Measurements from ENCODE around the gene AGAP1. TPM values are rescaled to one million over a fixed set of nuclear protein-coding genes. Genes with fewer than 3 reads are reported as not detected.

Gene AGAP1
- total and polyA plus RNA-seq, 4 donors, result 2.0 to 8.5 (median 5.4) TPM

- DNase-seq (ENCODE audit: low spot score), result peak; percentile 17
- H3K9ac ChIP-seq (ENCODE audit: low read depth in 1 of 2, low read length in 2 of 2), result no peak overlapping the region
- H3K36me3 ChIP-seq (ENCODE audit: control insufficient read depth in 4 of 4, insufficient read depth in 3 of 4, low read depth in 1 of 4, low read length in 3 of 4), result peaks cover 0 to 3% (median 0%) of the 10 kb centered on the region in 4 donors
- H3K27ac ChIP-seq (ENCODE audit: low read depth in 1 of 2, low read length in 2 of 2), result no peak overlapping the region
- TF ChIP-seq RXRA (IDR thresholded peaks at IDR 0.05) (no peak), GABPA (IDR thresholded peaks at IDR 0.05 in 1 of 2, conservative IDR thresholded peaks at IDR 0.05 in 1 of 2) (no peak), ZBTB33 (IDR thresholded peaks at IDR 0.05) (no peak), JUND (IDR thresholded peaks at IDR 0.05) (no peak), ATF3 (IDR thresholded peaks at IDR 0.05) (no peak), FOXA2 (IDR thresholded peaks at IDR 0.05) (no peak), RAD21 (IDR thresholded peaks at IDR 0.05) (no peak), HNF4G (IDR thresholded peaks at IDR 0.05) (no peak), CTCF (IDR thresholded peaks at IDR 0.05; ENCODE audit: low read depth, low read length, missing input control) (no peak), SP1 (IDR thresholded peaks at IDR 0.05) (no peak), EGR1 (IDR thresholded peaks at IDR 0.05; ENCODE audit: low read depth in 2 of 2) (no peak)
- H3K4me1 ChIP-seq (ENCODE audit: control insufficient read depth in 4 of 4, insufficient read depth in 4 of 4, low read length in 3 of 4), result no peaks in the 10 kb centered on the region
- WGBS, result 80% methylated on average over 2 of the region's 2 CpGs
- no peaks in the 10 kb centered on the region for H3K27me3 ChIP-seq (ENCODE audit: control insufficient read depth in 4 of 4, insufficient read depth in 4 of 4, low read length in 3 of 4)
- no peaks in the 10 kb centered on the region for H3K9me3 ChIP-seq (ENCODE audit: control insufficient read depth in 4 of 4, low read length in 3 of 4)
- no peak overlapping the region for H3K4me3 ChIP-seq (ENCODE audit: low read depth in 1 of 3, low read length in 3 of 3)
These were observed 415.5 kb downstream of the AGAP1 start for GRCh38 chr2:235909358-235909757.

GRCh38 chr2:235910067-235910466 lies 416.2 kb downstream of the AGAP1 start:
- no peak overlapping the region for H3K27ac ChIP-seq (ENCODE audit: low read depth in 1 of 2, low read length in 2 of 2)
- no peak for TF ChIP-seq FOXA1 (IDR thresholded peaks at IDR 0.05)
- no peak for TF ChIP-seq RXRA (IDR thresholded peaks at IDR 0.05)
- no peak for TF ChIP-seq NR2F2 (IDR thresholded peaks at IDR 0.05)
- no peak for TF ChIP-seq ATF3 (IDR thresholded peaks at IDR 0.05)
- TF ChIP-seq JUND (IDR thresholded peaks at IDR 0.05), result no peak
- no peak for TF ChIP-seq ZBTB33 (IDR thresholded peaks at IDR 0.05)
- no peak for TF ChIP-seq CTCF (IDR thresholded peaks at IDR 0.05; ENCODE audit: low read depth, low read length, missing input control)
- TF ChIP-seq FOXA2 (IDR thresholded peaks at IDR 0.05), result no peak
- no peak for TF ChIP-seq GABPA (IDR thresholded peaks at IDR 0.05 in 1 of 2, conservative IDR thresholded peaks at IDR 0.05 in 1 of 2)
- no peak for TF ChIP-seq HNF4A (conservative IDR thresholded peaks at IDR 0.05)
- no peak for TF ChIP-seq EGR1 (IDR thresholded peaks at IDR 0.05; ENCODE audit: low read depth in 2 of 2)
- TF ChIP-seq TAF1 (conservative IDR thresholded peaks at IDR 0.05), result no peak
- TF ChIP-seq HNF4G (IDR thresholded peaks at IDR 0.05), result no peak
- TF ChIP-seq SP1 (IDR thresholded peaks at IDR 0.05), result no peak
- H3K27me3 ChIP-seq (ENCODE audit: control insufficient read depth in 4 of 4, insufficient read depth in 4 of 4, low read length in 3 of 4), result no peaks in the 10 kb centered on the region
- DNase-seq (ENCODE audit: low spot score), result peak; percentile 34
- H3K36me3 ChIP-seq (ENCODE audit: control insufficient read depth in 4 of 4, insufficient read depth in 3 of 4, low read depth in 1 of 4, low read length in 3 of 4), result peaks cover 0 to 3% (median 0%) of the 10 kb centered on the region in 4 donors
- 93% methylated on average over 3 of the region's 3 CpGs for whole genome bisulfite sequencing
- H3K9me3 ChIP-seq (ENCODE audit: control insufficient read depth in 4 of 4, low read length in 3 of 4), result no peaks in the 10 kb centered on the region
- no peaks in the 10 kb centered on the region for H3K4me1 ChIP-seq (ENCODE audit: control insufficient read depth in 4 of 4, insufficient read depth in 4 of 4, low read length in 3 of 4)
- no peak overlapping the region for H3K9ac ChIP-seq (ENCODE audit: low read depth in 1 of 2, low read length in 2 of 2)
- no peak overlapping the region for H3K4me3 ChIP-seq (ENCODE audit: low read depth in 1 of 3, low read length in 3 of 3)

Measured in liver (tissue), 9 donors.